Measurements from ENCODE around the gene KLF3.
A peak's percentile ranks its signal among the peaks of the same experiment; 100 is the strongest.

KLF3 gene

DNA sequence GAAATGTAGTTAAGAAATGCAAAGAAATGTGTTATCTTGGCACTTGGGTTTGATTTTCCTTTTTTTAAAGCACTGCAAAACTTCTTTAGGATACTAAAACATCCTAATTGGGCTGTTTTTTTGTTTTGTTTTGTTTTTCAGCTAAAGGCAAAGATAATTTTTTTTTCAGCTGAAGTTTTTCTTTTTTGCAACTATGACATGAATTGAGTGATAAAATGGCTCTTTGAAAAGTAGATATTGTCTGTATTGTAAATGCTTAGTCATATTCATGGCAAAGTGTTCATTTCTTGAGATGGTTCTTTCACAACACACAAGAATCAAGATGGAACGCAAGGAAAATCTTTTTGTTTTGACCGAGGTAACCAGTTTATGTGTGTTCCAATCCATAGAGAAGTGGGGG lies 35.1 kb downstream of the KLF3 start:
- no peak for DNase-seq

DNA sequence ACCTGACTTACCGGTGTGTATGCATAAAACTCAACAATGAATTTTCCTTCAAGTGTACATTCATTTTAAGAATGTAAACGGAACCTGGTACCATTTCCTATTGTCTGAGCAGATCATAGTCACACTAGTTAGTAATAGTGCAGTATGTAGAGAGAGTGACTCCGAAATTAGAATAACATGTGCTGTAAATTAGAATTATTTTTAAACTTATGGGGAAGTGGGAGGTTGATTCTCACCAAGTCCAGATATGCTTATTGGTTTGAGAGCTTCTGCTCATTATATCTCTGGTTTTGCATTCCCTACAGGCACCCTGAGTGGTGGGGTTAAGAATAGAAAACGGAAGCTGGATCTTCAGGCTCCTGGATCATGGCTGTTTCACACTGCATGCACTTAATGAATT lies 39.6 kb downstream of the KLF3 start:
- no peak for DNase-seq

DNA sequence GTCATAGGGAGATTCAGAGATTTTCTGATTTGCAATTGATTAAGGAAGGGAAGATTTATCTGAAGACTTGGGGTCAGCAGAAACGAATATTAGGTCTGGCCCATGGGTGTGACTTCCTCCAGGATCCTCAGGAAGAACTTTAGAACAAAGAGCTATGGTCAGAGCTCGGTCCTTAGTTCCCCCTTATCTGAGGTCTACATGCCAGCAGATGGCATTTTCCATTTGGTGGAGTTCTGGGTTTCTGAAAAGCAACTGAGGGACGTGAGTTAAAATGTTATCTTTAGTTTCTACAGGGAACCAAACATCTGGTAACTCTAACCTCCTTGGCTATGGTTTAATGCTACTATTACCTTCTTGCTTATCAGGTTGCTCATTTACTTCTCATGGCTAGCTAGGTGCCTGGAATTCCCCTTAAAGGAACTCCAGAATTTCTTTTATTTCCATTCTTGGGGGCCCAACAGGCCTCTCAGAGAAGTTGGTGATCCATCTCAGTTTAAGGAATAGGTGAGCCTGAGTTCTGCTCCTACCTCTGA lies 40.7 kb downstream of the KLF3 start:
- no peak for DNase-seq

DNA sequence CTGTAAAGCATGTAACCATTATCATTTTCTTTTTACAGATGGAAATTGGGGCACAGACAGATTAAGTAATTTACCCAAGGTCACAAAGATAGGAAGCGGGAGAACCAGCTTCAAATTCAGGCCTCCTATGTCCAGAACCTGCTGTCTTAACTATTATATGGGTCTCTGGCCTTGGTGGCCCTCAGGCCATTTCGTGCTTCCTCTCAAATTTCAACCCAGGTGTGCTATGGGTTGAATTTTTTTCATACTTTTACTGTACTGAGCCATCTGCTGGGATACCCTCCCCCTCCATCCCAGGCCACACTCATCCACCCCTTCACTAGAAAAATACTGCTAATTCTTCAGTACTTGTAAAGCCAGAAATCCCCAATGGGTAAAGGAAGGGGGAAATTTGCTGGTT lies 42.3 kb downstream of the KLF3 start:
- DNase-seq: no peak

DNA sequence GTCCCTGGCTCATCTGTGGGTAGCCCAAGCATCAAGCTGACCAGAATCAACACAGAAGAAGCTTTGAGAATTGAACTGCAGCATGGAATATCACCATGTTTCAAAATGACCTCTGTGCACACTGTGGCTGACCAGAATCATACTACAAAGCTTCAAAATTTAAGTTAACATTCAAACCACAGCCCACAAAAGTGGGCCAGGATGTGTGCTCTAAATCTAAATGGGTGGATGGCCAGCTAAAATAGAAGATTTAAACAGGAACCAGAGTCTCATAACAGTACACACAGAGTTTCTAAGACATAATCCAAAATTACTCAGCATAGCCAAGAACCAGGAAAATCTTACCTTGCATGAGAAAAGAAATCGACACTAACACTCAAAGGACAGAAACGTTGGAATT lies 46.1 kb downstream of the KLF3 start:
- no peak for DNase-seq

DNA sequence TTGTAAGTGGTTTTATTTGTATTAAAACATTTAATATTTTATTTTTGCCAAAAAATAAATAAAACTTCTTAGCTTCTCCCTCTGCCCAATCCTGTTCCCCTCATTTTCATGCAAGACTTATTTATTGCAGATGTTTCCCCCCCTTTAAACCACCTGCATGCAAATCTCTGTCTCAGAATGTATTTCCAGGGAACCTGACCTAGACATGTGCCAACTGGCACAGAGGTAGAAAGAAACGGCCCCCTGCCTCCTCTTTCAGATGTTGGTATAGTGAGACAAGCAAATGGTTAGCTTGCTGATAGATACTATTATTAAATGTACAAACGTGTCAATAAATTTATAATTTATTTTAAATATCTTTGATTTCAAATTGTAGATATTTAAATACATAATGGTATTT lies 47.1 kb downstream of the KLF3 start:
- DNase-seq: no peak

DNA sequence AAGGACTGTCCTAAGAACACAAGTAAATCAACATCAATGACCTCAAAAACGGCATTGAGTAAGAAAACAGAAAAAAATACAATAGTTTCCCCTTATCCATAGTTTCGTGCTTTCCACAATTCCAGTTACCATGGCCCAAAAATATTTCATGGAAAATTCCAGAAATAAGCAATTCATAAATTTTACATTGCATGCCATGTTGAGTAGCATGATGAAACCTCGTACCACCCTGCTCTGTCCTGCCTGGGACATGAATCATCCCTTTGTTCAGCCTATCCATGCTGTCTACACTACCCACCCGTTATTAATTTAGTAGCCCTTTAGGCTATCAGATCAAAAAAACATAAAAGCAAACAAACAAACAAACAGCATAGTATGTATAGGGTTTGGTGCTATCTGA lies 51.1 kb downstream of the KLF3 start:
- no peak for DNase-seq

DNA sequence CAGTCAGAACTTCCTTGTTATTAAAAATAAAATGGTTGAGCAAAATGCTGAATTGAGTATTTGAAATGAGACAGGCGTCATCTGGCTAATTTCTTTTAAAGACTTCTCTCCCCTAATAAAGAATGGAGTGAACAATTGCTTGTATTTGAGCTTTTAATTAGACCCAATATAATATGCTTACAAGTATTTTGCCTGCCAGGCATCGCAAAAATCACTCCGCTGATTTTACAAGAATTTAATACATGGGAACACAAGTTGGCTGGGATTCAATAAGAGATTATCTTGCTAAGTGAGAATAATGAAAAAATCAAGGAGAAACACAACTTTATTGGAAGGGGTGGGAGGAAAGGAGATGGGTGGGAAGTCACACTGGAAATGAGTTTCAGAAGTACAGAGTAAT lies 52.3 kb downstream of the KLF3 start:
- DNase-seq: no peak

DNA sequence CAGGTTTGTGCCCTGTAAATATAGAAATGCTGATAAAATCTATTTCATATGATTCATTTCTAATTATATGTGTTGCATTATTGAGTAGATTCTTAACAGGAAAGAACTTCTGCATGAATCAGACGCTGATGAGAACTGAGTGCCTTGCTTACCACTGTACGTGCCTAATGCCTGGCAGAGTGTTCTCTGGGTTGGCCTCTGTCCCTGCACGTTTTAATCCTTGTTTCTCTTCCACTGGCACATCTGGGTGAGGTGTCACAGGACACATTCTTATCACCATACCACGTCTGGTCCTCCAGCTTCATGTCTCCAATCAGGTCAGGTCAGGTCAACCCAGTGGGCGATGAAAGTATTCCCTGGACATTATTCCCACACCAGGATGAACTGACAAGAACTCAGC lies 53.6 kb downstream of the KLF3 start:
- no peak for DNase-seq

DNA sequence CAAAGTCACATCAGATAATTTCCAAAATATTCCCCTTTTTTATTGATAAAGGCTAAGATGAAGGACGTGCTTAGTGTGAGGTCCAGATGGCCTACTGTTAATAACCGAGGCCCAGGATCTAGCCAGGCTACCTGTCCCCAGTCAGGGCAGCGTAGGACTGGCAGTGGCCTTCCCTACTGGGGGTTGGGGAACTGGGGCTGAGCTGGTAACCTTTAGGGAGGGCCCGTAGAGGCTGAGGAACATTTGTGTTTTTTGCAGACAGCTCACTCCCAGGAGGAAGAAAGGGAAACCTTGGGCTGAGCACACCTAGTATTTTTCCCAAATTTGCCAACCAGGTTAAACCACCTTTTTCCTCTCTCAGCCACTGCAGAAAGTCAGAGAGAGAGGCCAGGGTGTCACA lies 59.1 kb downstream of the KLF3 start:
- DNase-seq: no peak

DNA sequence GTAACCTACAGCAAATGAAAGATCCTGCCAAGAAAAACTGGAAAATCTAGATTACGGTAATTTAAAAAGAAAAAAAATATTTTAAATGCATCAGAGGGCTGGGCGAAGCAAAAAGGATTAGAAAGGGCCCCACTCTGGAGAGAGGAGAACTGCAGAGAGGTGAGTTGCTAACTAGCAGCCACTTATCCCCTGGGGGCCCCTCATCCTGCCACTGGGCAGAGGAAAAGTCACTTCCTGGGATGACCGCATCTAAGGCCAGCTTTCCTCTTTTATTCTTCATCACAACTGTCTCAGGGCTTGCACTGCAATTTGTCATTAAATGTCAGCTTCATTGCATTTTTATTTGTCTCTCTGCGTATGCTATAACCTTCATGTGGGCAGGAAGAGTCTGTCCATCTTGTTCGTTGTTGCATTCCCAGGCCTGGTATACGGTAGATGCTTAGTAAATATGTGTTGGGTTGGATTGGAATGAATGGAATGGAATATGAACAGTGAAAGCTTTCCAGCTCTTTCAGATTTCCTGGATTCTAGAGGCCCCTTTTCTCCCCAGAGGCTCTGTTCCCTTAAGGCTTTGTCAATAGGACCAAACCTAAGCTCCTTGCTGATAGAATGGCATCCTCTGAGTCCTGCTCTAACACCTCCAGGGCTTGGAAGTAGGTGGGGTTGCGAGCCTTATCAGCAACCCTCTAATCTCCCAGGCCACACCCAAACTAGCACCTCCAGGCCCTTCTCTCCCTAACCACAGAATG lies 59.9 kb downstream of the KLF3 start:
- DNase-seq: no peak

DNA sequence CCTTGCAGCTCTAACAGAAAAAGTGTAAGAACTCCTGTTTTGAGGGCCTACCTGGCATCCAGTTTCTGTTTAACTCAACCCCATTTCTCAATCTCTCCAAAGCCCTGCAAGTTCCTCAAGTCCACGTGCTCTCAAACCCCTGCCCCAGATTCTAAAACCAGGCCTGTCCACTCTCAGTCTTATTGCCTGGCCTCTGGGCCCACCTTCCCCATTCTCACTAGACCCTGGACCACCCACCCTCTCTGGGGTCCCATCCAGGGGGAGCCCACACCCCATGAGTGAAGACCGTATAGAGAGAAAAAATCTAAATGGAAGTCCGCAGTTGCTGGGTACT lies 60.4 kb downstream of the KLF3 start:
- no peak for DNase-seq

DNA sequence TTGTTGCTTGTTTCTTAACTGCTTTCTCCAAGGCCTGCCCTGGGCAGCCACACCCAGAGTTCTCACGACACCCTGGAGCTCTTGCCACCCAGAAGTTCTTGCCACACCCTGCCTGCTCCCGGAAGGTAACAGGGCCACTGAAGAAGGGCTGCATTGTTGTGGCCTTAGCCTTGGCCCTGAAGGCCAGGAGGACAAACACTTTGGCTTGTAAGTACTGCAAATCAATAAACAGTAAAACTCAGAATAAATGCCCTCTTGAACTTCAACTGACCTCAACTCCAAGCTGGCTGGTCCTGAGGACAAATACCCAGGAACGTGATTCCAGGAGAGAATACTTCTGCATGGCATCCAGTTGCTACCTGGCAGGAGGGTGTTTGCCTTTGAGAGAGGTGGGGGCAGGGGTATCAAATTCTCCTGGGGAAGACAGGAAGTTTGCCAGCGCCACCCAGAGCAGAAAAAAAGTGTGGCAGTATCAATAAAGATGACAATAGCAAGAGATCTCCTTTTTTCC lies 64.7 kb downstream of the KLF3 start:
- DNase-seq: no peak

DNA sequence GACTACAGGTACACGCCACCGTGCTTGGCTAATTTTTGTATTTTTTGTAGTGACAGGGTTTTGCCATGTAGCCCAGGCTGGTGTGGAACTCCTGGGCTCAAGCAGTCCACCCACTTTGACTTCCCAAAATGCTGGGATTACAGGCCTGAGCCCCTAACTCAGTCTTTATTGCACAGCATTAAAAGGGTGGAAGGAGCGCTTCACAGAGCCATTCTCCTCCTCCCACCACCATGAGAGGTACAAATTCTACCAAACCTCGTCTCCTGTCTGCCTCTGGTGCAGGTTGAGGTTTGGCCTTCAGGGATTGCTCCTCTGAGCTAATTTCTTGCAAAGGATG lies 66.5 kb downstream of the KLF3 start:
- no peak for DNase-seq

DNA sequence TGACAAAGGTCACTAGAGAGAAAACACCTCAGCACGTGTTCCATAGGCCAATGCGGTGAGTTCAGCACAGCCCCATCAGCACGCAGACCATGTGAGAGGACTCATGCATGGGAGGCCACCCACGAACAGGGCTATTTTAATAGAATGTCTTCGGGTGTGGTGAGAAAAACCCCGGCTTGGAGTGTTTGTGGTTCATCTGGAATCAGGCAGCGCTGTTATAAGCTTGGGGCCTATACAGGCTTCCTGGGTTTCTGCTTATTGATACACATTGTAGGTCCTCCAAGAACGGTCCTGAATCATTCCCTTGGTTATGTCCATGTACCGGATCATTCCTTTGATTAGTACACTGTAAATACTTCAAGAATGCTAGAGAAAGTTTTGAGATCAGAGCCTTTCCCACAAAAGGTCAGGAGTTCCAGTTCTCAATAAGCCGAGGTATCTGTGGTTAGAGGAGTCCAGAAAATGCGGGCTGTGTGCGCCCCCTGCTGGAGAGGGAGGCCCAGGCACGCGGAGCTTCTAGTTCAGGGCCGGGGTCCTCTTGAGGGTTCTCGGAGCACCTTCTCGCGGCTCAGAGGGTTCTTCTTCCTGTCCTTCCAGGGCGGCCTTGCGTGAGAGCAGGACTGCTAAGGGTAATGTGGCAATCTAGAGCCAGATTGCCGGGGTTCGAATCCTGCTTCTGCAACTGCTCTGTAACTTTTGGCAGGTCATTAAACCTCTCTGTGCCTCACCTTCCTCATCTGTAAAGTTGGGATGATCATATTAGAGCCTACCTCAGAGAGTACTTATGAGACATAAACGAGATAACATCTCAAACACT lies 67.0 kb downstream of the KLF3 start:
- DNase-seq: peak; percentile 58 to 76 (median 73)

DNA sequence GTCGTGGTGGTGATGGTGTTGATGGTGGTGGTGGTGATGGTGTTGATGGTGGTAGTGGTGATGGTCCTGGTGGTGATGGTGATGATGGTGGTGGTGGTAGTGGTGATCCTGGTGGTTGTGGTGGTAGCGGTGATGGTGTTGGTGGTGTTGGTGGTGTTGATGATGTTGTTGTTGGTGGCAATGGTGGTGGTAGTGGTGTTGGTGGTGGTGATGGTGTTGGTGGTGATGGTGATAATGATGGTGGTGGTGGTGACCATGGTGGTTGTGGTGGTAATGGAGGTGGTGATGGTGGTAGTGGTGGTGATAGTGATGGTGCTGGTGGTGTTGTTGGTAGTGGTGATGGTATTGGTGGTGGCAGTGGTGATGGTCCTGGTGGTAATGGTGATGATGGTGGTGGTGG lies 69.7 kb downstream of the KLF3 start:
- DNase-seq: no peak

DNA sequence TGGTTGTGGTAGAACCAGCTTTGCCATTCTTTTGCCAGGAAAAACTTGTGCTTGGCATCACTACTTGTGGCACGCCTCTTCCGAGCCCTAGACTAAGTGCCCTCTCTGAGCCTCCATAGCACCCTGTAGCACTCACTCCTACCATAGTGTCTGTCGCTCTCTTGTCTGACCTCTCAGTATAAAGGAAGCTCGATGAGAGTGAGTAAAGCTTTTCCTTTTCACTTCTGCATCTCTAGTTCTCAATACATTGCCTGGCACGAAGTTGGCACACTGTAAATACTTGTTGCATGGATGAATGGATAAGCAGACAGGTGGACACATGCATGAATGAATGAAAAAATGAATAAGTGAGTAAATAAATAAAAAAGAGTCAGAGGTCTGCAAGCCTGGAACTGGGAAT lies 70.4 kb downstream of the KLF3 start:
- no peak for DNase-seq

DNA sequence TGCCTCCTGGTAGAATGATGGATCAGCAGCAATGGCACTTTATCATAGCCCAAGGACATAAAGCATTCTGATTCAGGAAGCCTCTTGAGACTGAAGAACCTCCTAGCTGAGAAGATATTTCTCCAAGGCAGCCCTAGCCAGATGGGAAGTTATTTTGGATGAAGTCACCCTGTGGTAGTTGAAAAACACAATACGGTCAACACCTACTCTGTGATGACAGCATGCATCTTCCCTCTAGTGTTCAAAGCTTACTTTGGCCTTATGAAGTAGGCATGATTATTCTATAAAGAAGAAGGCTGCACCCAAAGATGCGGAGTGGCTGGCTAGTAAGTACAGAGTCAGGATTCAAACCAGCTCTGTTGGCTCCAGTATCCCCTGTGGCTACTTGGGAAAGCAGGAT lies 70.9 kb downstream of the KLF3 start:
- no peak for DNase-seq

DNA sequence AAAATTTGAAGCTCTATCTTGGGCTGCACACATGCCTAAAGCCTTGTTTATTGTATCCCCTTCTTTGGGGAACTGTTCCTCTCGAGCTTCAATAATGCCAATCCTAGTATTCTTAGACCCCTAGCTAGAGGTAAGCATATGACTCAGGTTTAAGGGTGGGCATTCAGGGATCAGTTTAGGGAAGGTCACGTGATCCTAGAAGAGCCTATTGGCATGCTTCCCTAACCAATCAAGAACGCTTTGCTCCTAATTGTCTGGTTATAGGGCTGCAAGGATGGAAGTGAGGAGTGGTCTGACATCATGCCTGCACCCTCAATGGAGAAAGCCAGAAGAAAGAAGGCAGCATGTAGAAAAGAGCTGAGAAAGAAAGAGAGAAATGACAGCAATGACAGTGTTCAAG lies 71.9 kb downstream of the KLF3 start:
- no peak for DNase-seq

DNA sequence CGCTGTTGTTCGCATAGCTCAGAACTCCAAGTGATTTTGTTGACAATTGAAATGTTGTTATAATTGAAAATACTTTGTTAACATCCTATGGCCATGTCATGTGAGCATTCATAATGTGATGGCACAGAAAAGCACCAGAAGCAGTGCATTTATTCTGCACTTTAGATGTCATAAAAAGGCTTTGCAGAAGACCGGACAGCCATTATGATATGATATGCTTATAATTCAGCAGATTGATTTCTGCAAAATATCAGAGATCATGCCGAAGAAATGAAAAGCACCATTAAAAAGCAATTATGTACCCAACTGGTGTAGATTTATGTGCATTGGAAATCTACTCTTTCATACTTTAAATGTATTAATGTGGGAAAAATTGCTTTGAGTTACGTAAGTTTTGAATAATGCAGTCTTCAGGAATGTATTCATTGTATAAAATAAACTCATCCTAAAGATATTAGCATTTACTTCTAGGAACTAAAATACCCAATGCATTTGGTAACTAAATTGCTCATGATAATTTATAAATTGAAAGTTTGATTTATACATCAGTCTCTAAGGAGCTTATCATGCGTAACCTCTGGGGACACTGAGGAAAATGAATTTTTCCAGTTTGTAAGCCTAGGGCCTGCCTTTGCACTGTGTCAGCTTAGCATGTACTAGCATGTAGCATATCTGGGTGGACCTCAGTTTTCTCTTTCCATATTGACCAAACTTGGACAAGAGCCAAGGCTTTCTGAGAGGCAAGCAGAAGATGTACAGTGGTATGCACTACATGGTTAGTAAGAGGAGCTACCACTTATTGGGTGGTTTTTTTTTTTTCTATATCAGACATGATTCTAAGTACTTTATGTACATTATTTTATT lies 75.2 kb downstream of the KLF3 start:
- no peak for DNase-seq

DNA sequence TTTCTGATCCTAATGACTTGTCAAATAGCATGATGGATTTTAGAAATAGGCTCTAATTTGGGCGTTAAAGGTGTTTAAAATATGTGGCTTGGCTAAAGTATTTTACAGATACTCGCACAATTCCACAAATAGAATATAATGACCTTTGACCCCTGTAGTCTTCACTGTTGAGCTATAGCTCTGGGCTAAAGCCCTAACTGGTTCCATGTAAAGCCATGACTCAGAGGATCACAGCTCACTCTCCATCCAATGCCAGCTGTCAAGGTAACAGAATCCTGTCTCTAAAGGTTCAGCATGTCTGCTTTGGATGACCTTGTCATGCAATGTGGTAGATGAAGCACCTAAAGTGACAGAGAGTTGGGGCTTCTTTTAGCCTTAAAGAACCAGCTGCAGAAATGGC lies 76.3 kb downstream of the KLF3 start:
- DNase-seq: no peak

DNA sequence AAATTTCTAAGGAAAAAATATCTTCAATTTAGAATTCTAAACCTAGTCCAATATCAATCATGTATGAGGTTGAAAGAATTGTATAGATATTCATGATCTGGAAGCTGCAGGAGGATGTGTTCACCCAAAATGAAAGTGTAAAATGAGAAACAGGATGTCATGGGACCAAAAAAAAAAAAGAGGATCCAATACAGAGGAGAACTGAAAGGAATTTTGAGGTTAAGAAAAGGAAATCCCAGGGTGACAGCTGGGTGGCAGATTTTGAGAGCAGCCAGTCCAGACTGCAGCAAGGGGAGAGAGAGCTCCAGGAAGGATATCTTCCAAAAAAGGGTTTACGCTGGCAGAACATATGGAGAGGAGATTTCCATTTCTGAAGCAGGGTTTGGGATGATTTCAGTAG lies 79.9 kb downstream of the KLF3 start:
- DNase-seq: no peak

DNA sequence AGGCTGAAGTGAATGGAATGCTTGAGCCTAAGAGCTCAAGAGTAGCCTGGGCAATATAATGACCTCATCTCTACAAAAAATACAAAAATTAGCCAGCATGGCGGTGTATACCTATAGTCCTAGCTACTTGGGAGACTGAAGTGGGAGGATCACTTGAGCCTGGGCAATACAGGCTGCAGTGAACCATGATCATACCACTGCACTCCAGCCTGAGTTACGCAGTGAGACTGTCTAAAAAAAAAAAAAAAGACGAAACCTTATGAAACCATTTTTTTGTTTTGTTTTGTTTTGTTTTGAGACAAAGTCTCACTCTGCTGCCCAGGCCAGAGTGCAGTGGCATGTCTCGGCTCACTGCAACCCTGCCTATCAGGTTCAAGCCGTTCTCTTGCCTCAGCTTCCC lies 81.9 kb downstream of the KLF3 start:
- DNase-seq: no peak

DNA sequence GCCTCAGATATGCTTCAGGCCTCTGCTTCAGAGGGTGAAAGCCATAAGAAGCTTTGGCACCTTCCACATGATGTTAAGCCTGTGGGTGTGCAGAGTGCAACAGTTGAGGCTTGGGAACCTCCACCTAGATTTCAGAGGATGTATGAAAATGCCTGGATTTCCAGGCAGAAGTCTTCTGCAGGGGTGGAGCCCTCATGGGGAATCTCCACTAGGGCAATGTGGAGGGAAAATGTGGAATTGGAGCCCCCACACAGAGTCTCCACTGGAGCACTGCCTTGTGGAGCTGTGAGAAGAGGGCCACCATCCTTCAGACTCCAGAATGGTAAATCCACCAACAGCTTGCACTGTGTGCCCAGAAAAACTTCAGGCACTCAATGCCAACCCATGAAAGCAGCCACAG lies 83.6 kb downstream of the KLF3 start:
- DNase-seq: no peak
